Parathyroid adenoma (tissue), 2 donors: Measurements from ENCODE around the gene FRMD4A.

ENCODE experiments used
- H2AFZ ChIP-seq: fragments of 300-600 bp; sonication (generic); one replicate; pipeline ENCODE4 v1.7.0; 2017; ENCODE audit warnings: antibody characterized with exemption, mild to moderate bottlenecking
- H3K27ac ChIP-seq: fragments of 300-600 bp; sonication (generic); one replicate; pipeline ENCODE4 v1.7.0; 2017
- H3K27me3 ChIP-seq: fragments of 300-600 bp; sonication (generic); one replicate; pipeline ENCODE4 v1.7.0; 2017; ENCODE audit warnings: low read length; ENCODE audit not compliant: control insufficient read depth, insufficient read depth
- H3K36me3 ChIP-seq: fragments of 300-600 bp; sonication (generic); one replicate; pipeline ENCODE4 v1.7.0; 2017; ENCODE audit warnings: low read length; ENCODE audit not compliant: control insufficient read depth, insufficient read depth
- H3K4me1 ChIP-seq: fragments of 300-600 bp; sonication (generic); one replicate; pipeline ENCODE4 v1.7.0; 2017; ENCODE audit warnings: control low read depth
- H3K4me2 ChIP-seq: fragments of 300-600 bp; sonication (generic); one replicate; pipeline ENCODE4 v1.7.0; 2017; ENCODE audit warnings: low read length
- H3K4me3 ChIP-seq: fragments of 300-600 bp; sonication (generic); one replicate; pipeline ENCODE4 v1.7.0; 2017; ENCODE audit warnings: low read depth, low read length
- H3K79me2 ChIP-seq: fragments of 300-600 bp; sonication (generic); one replicate; pipeline ENCODE4 v1.7.0; 2017; ENCODE audit warnings: control low read depth
- H3K9ac ChIP-seq: fragments of 300-600 bp; sonication (generic); one replicate; pipeline ENCODE4 v1.7.0; 2017; ENCODE audit warnings: mild to moderate bottlenecking
- H3K9me3 ChIP-seq: fragments of 300-600 bp; sonication (generic); one replicate; pipeline ENCODE4 v1.7.0; 2017; ENCODE audit warnings: low read length; ENCODE audit not compliant: control insufficient read depth
- TF ChIP-seq, protein P1 (sequence below): fragments of 300-600 bp; sonication (generic); IDR thresholded peaks from one replicate; pipeline ENCODE4 v1.7.0; 2017; ENCODE audit warnings: antibody characterized with exemption, mild to moderate bottlenecking
- donor health status: primary hyperparathyroidism.

Gene FRMD4A

DNA sequence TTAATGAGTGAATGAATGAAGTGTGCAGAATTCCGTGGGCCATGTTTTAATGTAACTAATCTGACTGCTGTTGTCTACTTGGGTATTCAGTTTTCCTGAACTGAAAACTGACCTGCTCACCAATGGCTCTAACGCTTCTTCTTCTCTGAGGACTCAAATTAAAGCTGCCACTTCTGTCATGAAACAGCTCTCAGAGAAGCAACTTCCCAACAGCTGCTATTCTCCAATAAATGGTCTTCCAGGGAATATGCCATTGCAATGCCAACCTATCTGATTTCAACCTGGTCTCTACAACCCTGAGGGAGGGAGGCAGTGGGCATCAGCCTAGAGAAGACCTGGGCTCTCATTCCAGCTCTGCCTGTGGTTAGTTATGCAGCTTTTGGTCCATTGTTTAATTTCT, 69.4 kb downstream of the FRMD4A start:
- no peaks in the 10 kb centered on the region for H3K36me3 ChIP-seq
- no peaks in the 10 kb centered on the region for H3K4me1 ChIP-seq
- H3K4me2 ChIP-seq: no peak overlapping the region
- H3K79me2 ChIP-seq: no peaks in the 10 kb centered on the region
- no peaks in the 10 kb centered on the region for H3K27me3 ChIP-seq
- H3K27ac ChIP-seq: no peak overlapping the region
- no peak overlapping the region for H2AFZ ChIP-seq
- TF ChIP-seq, protein P1, sequence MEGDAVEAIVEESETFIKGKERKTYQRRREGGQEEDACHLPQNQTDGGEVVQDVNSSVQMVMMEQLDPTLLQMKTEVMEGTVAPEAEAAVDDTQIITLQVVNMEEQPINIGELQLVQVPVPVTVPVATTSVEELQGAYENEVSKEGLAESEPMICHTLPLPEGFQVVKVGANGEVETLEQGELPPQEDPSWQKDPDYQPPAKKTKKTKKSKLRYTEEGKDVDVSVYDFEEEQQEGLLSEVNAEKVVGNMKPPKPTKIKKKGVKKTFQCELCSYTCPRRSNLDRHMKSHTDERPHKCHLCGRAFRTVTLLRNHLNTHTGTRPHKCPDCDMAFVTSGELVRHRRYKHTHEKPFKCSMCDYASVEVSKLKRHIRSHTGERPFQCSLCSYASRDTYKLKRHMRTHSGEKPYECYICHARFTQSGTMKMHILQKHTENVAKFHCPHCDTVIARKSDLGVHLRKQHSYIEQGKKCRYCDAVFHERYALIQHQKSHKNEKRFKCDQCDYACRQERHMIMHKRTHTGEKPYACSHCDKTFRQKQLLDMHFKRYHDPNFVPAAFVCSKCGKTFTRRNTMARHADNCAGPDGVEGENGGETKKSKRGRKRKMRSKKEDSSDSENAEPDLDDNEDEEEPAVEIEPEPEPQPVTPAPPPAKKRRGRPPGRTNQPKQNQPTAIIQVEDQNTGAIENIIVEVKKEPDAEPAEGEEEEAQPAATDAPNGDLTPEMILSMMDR: no peak
- no peak overlapping the region for H3K9ac ChIP-seq
- no peak overlapping the region for H3K4me3 ChIP-seq
- no peaks in the 10 kb centered on the region for H3K9me3 ChIP-seq

DNA sequence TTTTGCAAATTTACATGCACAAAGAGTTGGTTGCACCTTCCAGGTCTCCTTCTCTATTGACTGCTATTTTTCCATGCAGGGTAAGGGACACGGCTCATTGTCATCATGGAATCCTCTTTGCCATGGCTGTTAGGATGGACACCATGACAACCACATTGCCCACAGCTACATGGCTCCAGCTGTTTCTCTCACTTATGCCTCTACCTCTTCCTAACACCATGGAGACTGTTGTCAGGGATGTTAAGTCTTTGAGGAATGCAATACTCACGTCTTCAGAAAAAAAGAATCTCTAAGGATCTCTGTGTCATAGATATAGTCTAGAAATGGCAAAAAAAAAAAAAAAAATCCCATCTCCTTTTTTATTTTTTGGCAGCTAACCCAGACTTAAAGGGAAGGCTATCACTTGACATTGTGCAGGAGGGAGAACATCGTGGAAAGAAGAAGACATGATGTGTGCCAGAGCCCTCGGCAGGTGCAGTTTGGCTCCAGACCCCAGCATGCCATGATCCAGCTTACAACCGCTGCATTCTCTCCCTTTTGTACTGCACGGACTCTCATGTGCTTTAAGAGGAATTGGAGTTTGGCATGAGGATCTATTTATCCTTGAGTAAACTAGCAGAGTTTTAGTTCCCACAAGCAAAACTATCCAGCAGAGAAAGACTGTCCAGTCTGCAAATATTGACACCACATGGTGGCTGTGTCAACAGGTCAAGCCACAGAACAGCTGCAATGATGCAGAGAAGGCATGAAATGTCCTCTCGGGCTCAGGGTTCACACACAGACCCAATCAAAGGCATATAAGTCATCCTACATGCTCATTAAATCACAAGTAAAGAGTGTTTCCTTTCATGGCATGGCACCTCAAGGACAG, 70.8 kb downstream of the FRMD4A start:
- H2AFZ ChIP-seq: no peak overlapping the region
- H3K36me3 ChIP-seq: no peaks in the 10 kb centered on the region
- no peak overlapping the region for H3K9ac ChIP-seq
- no peak overlapping the region for H3K4me3 ChIP-seq
- H3K79me2 ChIP-seq: no peaks in the 10 kb centered on the region
- H3K4me2 ChIP-seq: no peak overlapping the region
- no peak overlapping the region for H3K27ac ChIP-seq
- no peaks in the 10 kb centered on the region for H3K9me3 ChIP-seq
- H3K27me3 ChIP-seq: no peaks in the 10 kb centered on the region
- TF ChIP-seq, protein P1: no peak
- H3K4me1 ChIP-seq: no peaks in the 10 kb centered on the region

DNA sequence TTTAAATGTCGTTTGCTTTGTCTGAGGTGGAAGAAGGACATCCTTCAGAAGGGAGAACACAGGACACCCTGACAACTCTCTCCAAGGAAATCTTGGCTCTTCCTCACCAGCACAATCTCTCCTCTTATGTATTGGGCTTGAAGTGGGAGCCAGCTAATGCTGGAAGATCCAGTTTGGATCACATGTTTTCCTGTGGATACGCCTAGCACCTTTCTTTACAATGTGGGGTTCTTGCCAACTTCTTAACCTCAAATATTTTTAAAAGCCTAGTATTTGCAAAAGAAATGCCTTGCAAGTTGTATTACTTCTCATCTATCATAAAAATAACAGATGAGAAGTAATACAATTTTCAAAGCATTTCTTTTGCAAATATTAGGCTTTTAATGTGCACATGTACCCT, 76.4 kb downstream of the FRMD4A start:
- TF ChIP-seq, protein P1: no peak
- H3K36me3 ChIP-seq: no peaks in the 10 kb centered on the region
- no peak overlapping the region for H3K27ac ChIP-seq
- no peaks in the 10 kb centered on the region for H3K4me1 ChIP-seq
- H3K4me2 ChIP-seq: no peak overlapping the region
- no peak overlapping the region for H3K4me3 ChIP-seq
- no peak overlapping the region for H3K9ac ChIP-seq
- H3K79me2 ChIP-seq: no peaks in the 10 kb centered on the region
- no peaks in the 10 kb centered on the region for H3K9me3 ChIP-seq
- no peaks in the 10 kb centered on the region for H3K27me3 ChIP-seq
- H2AFZ ChIP-seq: no peak overlapping the region

DNA sequence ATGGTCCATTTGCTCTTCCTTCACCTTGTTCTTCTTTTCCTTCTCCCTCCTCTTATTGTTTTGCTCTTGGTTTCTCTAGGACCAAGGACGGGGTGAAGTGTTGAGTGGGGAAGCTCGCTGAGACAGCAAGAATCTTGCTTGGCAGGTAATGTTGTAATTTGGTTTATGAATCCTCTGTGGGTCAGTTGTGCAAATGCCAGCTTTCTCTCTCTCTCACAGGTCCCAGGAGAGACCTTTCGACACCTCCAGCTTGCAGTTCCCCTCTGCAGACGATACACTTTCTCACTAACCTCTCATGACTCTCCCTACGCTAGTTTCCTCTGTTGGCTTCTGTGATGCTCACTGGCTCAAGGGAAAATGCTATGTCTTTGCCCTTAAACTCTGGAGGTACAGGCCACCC, 77.0 kb downstream of the FRMD4A start:
- Histone ChIP-seq H3K79me2 (no peaks in the 10 kb centered on the region), H3K9ac (no peak overlapping the region), H3K27ac (no peak overlapping the region), H3K4me3 (no peak overlapping the region), H3K9me3 (no peaks in the 10 kb centered on the region), H3K4me1 (no peaks in the 10 kb centered on the region), H2AFZ (no peak overlapping the region), H3K27me3 (no peaks in the 10 kb centered on the region), H3K36me3 (no peaks in the 10 kb centered on the region), H3K4me2 (no peak overlapping the region)
- TF ChIP-seq, protein P1: no peak

DNA sequence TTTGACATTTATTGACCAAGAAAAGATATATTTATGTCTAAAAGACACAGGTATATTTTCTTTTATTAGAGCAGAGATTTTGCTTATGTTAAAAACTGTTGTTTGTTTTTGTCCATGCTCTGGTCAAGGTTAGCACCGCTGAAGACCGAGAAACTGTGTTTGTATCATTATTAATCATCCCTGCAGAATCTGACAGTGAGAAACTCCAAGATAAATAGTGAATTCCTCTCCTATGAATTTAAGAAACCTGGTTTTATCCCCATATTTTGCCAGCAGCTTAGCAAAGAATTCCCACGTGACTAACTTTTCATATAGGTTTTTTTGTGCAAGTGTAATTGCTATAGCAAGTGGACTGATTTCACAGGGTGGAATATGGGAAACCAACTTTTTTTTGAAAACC, 77.6 kb downstream of the FRMD4A start:
- TF ChIP-seq, protein P1: no peak
- Histone ChIP-seq H2AFZ (no peak overlapping the region), H3K4me3 (no peak overlapping the region), H3K4me2 (no peak overlapping the region), H3K36me3 (no peaks in the 10 kb centered on the region), H3K4me1 (no peaks in the 10 kb centered on the region), H3K27ac (no peak overlapping the region), H3K79me2 (no peaks in the 10 kb centered on the region), H3K9ac (no peak overlapping the region), H3K9me3 (no peaks in the 10 kb centered on the region), H3K27me3 (no peaks in the 10 kb centered on the region)
